Fibroblast of upper back skin (primary cell): ENCODE data around the gene CACNA2D2.
"Not testable (repeated sequence)": the region's sequence is repeated elsewhere in the genome, so short reads cannot be mapped to it uniquely, and the experiment has no call there.

ENCODE experiments used
- DNase-seq: peaks from one replicate; pipeline ENCODE4 v3.0.0-alpha.2; 2013

Gene CACNA2D2

DNA sequence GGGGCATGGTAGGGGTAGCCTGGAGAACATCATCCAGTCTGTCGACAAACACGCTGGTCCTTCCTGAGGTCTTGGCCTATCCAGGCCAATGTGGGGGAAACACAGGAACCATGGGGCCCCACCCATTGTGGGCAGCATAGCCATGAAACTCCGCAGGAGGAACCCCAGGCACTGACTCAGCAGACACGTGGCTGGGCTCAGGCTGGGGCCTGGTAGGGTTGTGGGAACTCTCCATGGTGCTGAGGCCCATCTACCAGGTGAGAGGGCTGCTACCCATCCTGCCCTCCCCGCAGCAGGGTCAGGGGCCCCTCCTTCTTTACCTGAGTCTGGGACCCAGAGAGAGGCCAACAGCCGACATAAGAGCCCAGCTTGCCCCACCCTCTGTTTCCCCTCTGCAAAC is 22.6 kb upstream of the CACNA2D2 start:
- DNase-seq: peak; percentile 40

DNA sequence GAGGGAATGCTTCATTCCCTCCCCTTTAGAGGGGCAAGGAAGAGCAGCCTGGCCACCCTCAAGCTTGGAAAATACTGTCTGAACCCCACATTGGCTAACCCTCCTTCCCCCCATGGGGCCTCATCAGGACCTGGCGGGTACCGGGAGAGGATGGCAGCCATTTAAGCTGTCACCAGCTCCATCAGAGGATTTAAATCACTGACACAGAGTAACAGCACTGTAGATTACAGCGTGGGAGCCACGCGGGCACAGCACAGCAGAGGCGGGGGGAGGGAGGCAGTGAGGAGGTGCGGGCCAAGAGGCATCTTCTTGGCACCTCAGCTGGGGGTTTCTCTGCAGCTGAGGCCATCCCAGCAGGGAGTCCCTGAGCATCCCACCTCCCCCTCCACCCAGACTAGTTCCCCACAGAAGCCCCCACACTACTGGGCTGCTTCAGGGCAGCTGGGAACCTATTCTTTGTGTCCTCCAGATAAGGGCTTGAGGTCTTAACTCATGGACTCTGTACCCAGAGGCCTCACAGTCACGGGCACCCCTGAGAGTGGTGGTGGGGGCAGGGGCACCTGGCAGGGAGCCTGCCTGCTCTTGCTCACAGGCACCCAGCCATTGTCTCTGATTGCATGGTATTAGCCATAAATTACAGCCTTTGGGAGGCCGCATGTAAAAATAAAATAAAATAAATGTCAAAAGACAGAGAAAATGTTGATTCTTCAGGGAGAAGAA is 21.9 kb upstream of the CACNA2D2 start:
- DNase-seq: no peak

- DNase-seq: no peak
Measured at GRCh38 chr3:50524746-50525145, 21.3 kb upstream of the CACNA2D2 start.

- no peak for DNase-seq
Measured at GRCh38 chr3:50523279-50523811, 19.9 kb upstream of the CACNA2D2 start.

- no peak for DNase-seq
Measured at GRCh38 chr3:50521572-50521971, 18.1 kb upstream of the CACNA2D2 start.

- DNase-seq: no peak
Measured at GRCh38 chr3:50520849-50521248, 17.4 kb upstream of the CACNA2D2 start.

- DNase-seq: peak; percentile 31
Measured at GRCh38 chr3:50519471-50520089, 16.1 kb upstream of the CACNA2D2 start.

DNA sequence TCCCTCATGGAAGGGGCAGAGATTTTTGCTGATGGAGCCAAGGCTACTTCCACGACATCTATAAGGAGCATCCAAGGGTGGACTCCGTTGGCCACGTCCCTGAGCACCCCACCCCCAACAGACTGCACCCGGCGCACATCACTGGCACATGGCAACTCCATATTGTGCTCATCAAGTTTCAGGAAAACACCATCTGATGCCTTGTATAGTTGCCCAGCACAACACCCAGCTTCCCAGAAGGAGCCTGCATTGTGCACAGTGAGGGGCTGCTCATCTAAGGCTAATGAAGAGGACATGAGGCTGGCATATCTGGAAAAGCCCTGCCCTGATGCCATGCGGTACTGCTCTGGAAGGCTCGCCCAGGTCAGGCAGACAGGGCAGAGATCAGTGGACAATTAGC is 15.0 kb upstream of the CACNA2D2 start:
- no peak for DNase-seq

DNA sequence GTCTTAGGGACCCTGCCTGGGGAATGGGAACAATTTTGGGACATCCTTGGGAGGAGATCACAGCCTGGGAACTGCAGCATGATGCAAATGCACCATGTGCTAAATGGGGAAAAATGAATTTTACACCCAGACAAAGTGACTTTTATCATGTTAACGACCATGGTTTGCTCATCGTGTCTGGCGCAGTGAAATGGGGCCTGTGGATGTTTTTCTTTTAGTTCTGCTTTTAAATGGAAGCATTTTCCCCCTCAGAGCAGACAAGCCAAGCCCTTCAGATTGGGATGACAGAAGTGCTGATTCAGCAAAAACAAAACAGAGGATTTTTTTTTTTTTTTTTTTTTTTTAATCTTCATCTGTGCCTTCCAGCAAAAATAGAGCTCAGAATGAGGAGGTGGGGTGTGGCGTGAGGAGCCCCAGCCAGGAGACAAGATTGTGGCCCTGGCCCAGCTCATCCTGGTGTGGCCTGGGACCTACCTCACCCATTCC is 14.3 kb upstream of the CACNA2D2 start:
- no peak for DNase-seq

DNA sequence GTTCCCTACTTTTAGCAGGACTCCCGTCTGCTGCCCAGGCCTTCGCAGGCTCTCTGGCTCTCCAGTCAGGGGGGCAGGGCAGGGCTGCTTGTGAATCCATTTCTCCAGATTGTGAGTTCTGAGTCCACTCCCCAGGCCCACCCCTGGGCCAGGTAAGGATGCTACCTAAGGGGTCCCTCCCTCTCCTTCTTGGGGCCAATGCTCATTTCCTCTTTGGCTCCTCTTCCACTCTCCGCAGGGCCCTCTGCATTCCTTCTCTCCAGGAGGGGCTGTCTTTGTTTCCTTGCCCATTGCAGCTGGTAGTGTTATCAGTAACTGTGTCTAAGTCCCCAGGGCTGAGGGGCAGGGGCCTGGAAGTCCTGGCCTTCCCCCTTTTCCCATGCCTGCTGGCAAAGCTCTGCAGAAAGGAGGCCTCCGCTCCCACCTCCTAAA is 13.0 kb upstream of the CACNA2D2 start:
- DNase-seq: no peak

GRCh38 chr3:50515565-50516439 is 12.4 kb upstream of the CACNA2D2 start:
- DNase-seq: peak; percentile 4

DNA sequence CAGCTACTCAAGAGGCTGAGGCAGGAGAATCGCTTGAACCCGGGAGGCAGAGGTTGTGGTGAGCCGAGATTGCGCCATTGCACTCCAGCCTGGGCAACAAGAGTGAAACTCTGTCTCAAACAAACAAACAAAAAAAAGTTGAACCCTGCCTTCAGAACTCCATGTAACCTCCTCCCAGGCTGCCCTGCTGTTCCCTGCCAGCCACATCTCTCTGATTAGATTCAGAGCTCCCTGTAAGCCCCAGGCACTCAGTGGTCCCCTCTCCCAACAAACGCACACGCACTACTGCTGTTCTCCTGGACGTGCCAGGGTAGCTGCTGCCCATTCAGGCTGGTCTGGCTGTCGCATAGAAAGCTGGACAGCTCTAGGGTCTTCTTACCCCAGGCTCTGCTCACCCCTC is 9.5 kb upstream of the CACNA2D2 start:
- not testable (repeated sequence) for DNase-seq

DNA sequence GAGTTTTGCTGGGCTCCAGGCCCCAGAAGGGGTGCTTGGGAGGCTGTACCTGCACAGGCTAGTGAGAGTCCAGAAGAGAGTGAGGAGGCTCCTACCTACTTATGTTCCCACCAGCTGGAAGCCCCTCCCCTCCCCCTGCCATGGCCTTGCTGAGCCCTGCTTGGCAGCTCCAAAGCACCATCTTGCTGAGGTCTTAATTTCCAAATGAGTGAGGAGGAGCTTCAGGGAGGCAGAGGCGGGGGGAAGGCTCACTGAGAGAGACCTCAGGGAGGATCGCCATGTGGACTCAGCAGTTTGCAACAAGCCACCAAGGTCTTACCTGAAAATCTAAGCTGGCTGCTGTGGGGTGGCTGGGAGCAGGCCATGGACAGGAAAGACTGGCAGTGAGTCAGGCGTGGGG is 8.7 kb upstream of the CACNA2D2 start:
- no peak for DNase-seq

- no peak for DNase-seq
Measured at GRCh38 chr3:50510325-50510724, 6.9 kb upstream of the CACNA2D2 start.

DNA sequence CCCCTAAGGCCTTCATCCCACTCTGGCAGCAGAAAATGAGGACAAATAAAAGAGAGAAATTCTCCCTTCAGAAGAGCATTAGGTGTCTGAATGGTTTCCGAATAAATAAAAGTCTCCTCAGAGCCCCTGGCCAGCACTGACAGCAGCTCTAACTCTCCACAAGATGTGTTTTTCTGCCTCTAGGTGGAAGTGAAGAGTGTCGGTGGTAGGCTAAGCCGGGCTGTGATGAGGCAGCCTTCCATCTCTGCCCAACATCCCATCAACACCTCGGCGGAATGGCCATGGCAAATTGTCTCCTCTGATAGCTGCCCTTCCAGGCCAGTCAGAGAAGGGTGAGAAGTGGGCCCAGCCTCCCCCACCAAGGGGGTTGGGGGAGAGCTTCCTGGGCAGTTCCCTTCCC is 6.3 kb upstream of the CACNA2D2 start:
- DNase-seq: no peak

DNA sequence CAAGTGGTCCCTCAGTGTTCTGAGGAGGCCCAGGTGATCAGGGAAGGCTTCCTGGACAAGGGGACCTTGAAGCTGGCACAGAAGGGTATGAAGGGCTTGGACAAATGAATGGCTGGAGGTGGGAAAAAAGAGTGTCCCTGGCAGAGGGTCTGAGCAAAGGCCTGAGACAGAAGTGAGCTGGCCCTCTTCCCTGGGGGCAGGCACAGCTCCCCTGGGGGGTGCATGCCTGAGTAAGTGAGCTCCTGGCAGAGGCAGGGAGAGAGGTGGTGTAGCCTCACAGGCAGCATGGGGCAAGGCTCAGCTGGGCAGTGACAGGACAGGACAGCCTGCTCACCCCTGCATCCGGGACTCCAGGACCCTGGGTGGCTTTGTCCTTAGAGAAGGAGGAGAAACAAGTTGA is 5.4 kb upstream of the CACNA2D2 start:
- DNase-seq: no peak

GRCh38 chr3:50506169-50506568 is 2.7 kb upstream of the CACNA2D2 start:
- DNase-seq: no peak

GRCh38 chr3:50504681-50505080 is 1.2 kb upstream of the CACNA2D2 start:
- DNase-seq: no peak

DNA sequence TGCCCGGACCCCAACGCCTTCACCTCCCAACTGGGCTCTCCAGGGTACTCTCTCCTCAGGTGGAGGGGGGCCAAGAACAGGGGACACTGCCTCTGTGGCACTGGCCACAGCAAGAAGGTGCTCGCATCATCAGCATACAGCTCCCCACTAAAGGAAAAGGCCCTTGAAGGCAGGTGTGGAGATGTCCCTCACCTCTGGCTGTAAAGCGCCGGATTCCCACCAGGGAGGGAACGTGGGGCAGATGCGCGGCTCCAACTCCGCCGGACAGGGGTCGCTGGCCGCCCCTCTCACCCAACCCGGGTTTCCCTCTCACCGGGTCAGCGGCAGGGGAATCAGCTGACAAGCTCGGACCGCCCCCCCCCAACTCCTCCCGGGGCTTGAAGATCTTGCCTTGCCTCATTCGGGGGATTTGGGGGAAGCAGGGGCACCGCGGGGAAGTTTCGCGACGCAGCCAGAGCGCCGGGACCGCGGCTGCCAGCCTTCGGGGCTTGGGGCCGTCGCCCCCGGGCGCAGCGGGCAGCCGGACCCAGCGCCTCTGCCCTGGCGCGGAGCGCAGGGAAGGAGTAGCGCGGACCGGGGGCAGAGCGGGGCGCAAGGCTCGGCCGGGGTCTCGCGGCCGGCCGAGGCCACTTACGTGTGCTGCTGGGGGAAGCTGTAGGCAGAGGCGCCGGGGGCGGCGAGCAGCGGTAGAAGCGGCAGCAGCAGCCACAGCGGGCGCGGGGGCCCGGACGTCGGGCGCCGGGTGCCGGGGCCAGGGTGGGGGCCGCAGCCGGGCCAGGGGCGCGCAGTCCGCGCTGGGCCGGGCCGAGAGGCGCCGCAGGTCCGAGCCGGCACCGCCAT is 630 bp downstream of the CACNA2D2 start:
- no peak for DNase-seq

DNA sequence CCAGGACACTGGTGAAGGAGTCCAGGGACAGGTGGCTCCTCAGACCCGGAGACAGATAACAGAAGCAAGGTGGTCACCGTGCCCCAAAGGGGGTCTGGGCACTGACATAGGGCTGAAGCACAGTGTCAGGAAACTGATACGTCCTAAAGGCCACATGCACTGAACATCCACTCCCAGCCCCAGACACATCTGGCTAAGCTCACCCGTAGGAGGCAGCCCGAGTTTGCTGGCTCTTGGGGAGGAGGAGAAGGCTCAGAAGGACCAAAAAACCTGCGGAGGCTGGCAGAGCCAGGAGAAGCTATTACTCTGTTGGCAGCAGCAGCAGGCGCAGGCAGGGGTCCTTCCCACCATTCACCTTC is 1.2 kb downstream of the CACNA2D2 start:
- DNase-seq: no peak

GRCh38 chr3:50495609-50496423 is 7.6 kb downstream of the CACNA2D2 start:
- DNase-seq: no peak

GRCh38 chr3:50494126-50494525 is 9.3 kb downstream of the CACNA2D2 start:
- no peak for DNase-seq
